Activated B cell treated with CpG ODN at 0.5 μM for 24 hours (primary cell): ENCODE measurements around the gene ZWILCH. TPM values are rescaled to one million over a fixed set of nuclear protein-coding genes. Genes with fewer than 3 reads are reported as not detected.
"Not testable (repeated sequence)": the region's sequence is repeated elsewhere in the genome, so short reads cannot be mapped to it uniquely, and the experiment has no call there.

Experiments
- ATAC-seq: fragments of 200-7000 bp; cut with Tn5 transposase; one replicate; pipeline ENCODE4 v1.10.0; 2021; ENCODE audit warnings: low read depth, mild to moderate bottlenecking, moderate library complexity
- CTCF ChIA-PET: fragments of 350-600 bp; sonication (Branson Sonifier 250); formaldehyde crosslinking; loops from one replicate; lab custom pipeline; 2021; ENCODE audit warnings: antibody characterized with exemption; lab: Charles Lee
- POLR2A ChIA-PET: fragments of 350-600 bp; sonication (Branson Sonifier 250); formaldehyde crosslinking; loops from one replicate; lab custom pipeline; 2021; ENCODE audit warnings: antibody characterized with exemption; lab: Charles Lee
- DNase-seq: peaks from one replicate; pipeline ENCODE4 v3.0.0; 2022
- H3K27ac Mint-ChIP-seq: one replicate; pipeline ENCODE4 v1.8.0; 2020; ENCODE audit warnings: mixed read lengths
- H3K27me3 Mint-ChIP-seq: one replicate; pipeline ENCODE4 v1.8.0; 2021; ENCODE audit warnings: mixed read lengths
- H3K36me3 Mint-ChIP-seq: one replicate; pipeline ENCODE4 v1.8.0; 2021; ENCODE audit warnings: low read depth, mixed read lengths
- H3K4me1 Mint-ChIP-seq: one replicate; pipeline ENCODE4 v1.8.0; 2021; ENCODE audit warnings: mixed read lengths
- H3K4me3 Mint-ChIP-seq: one replicate; pipeline ENCODE4 v1.8.0; 2020; ENCODE audit warnings: mild to moderate bottlenecking, mixed read lengths
- H3K9me3 Mint-ChIP-seq: one replicate; pipeline ENCODE4 v1.8.0; 2020; ENCODE audit warnings: mixed read lengths
- CTCF ChIP-seq: fragments of 200-600 bp; IDR thresholded peaks from one replicate; pipeline ENCODE4 v1.8.0; 2022; ENCODE audit warnings: antibody characterized with exemption, mild to moderate bottlenecking
- intact Hi-C: fragments of 100-400 bp; cut with micrococcal nuclease; formaldehyde crosslinking; loops from one replicate; pipeline ENCODE4 v1.15.1; 2024
- total RNA-seq: library from RNA; stranded (reverse); gene quantifications from 2 replicates; pipeline ENCODE4 v1.2.3, GENCODE V29; 2022

ZWILCH gene
- total RNA-seq, 1 donor from 2014 or later, result 13.7 TPM

- Mint-ChIP-seq H3K27ac (no peak overlapping the region), H3K36me3 (no peaks in the 10 kb centered on the region), H3K4me3 (no peak overlapping the region), H3K9me3 (no peaks in the 10 kb centered on the region), H3K4me1 (no peaks in the 10 kb centered on the region), H3K27me3 (peaks cover 21% of the 10 kb centered on the region)
- POLR2A ChIA-PET, result no interaction called here
- ATAC-seq (no peak), DNase-seq (no peak)
- CTCF ChIA-PET, result interaction anchor here (1.3 kb wide), 1 partner anchor 14 kb away, joined by 3 read pairs; no protein-coding TSS in a partner anchor
- intact Hi-C loops, result no loop called here
- TF ChIP-seq CTCF, result no peak
Measured at GRCh38 chr15:66588537-66588936, 83.4 kb downstream of the ZWILCH start.

- Mint-ChIP-seq H3K9me3 (no peaks in the 10 kb centered on the region), H3K36me3 (no peaks in the 10 kb centered on the region), H3K4me1 (no peaks in the 10 kb centered on the region), H3K27ac (no peak overlapping the region), H3K27me3 (peaks cover 21% of the 10 kb centered on the region), H3K4me3 (no peak overlapping the region)
- ChIA-PET POLR2A (no interaction called here), CTCF (interaction anchor here (1.3 kb wide), 1 partner anchor 14 kb away, joined by 3 read pairs; no protein-coding TSS in a partner anchor)
- no peak for TF ChIP-seq CTCF
- ATAC-seq, result no peak
- intact Hi-C loops, result no loop called here
- no peak for DNase-seq
Measured at GRCh38 chr15:66588971-66589370, 83.8 kb downstream of the ZWILCH start.

- intact Hi-C loops, DNase-seq, POLR2A ChIA-PET, H3K36me3 Mint-ChIP-seq, H3K4me3 Mint-ChIP-seq, ATAC-seq, H3K27ac Mint-ChIP-seq, H3K4me1 Mint-ChIP-seq, H3K9me3 Mint-ChIP-seq: not testable (repeated sequence)
- CTCF ChIA-PET, result interaction anchor here (1.3 kb wide), 1 partner anchor 15 kb away, joined by 3 read pairs; no protein-coding TSS in a partner anchor
- peaks cover 19% of the 10 kb centered on the region for H3K27me3 Mint-ChIP-seq
Measured at GRCh38 chr15:66589429-66589828, 84.3 kb downstream of the ZWILCH start.

GRCh38 chr15:66590435-66590834 is 85.3 kb downstream of the ZWILCH start:
- ATAC-seq (no peak), DNase-seq (no peak)
- intact Hi-C loops, result no loop called here
- CTCF ChIA-PET, result no interaction called here
- no peak overlapping the region for H3K4me3 Mint-ChIP-seq
- POLR2A ChIA-PET, result no interaction called here
- no peaks in the 10 kb centered on the region for H3K36me3 Mint-ChIP-seq
- H3K4me1 Mint-ChIP-seq, result no peaks in the 10 kb centered on the region
- TF ChIP-seq CTCF, result no peak
- H3K27ac Mint-ChIP-seq, result no peak overlapping the region
- no peaks in the 10 kb centered on the region for H3K9me3 Mint-ChIP-seq
- H3K27me3 Mint-ChIP-seq, result peaks cover 19% of the 10 kb centered on the region

- Mint-ChIP-seq H3K4me1 (no peaks in the 10 kb centered on the region), H3K27me3 (peaks cover 17% of the 10 kb centered on the region), H3K9me3 (no peaks in the 10 kb centered on the region), H3K4me3 (no peak overlapping the region), H3K36me3 (no peaks in the 10 kb centered on the region), H3K27ac (no peak overlapping the region)
- no peak for TF ChIP-seq CTCF
- intact Hi-C loops, result no loop called here
- DNase-seq, result no peak
- no peak for ATAC-seq
- CTCF ChIA-PET, result no interaction called here
- POLR2A ChIA-PET, result no interaction called here
Measured at GRCh38 chr15:66591322-66591862, 86.3 kb downstream of the ZWILCH start.
